HepG2 (cell line): Measurements from ENCODE around the gene BTN1A1. TPM values are rescaled to one million over a fixed set of nuclear protein-coding genes. Genes with fewer than 3 reads are reported as not detected.

Experiments
- CEBPB ChIP-seq: IDR thresholded peaks from 2 replicates; pipeline ENCODE4 v1.6.1; 2011; ENCODE audit warnings: low read depth, low read length, improper control_type of control experiment, borderline replicate concordance
- HOXD1 ChIP-seq: sonication (generic); formaldehyde crosslinking; IDR thresholded peaks from 2 replicates; pipeline ENCODE4 v1.5.0; 2020; ENCODE audit warnings: missing genetic modification reagents
- LCORL ChIP-seq, 2 experiments: fragments of 450-650 bp in 1 of 2; sonication (generic) in 1 of 2; formaldehyde crosslinking in 1 of 2; IDR thresholded peaks; 2 replicates each; pipeline versions ENCODE4 v1.5.0 to v1.6.1; 2017 to 2020; ENCODE audit warnings: antibody characterized with exemption in 1 of 2, missing genetic modification reagents in 1 of 2
- MAZ ChIP-seq, 2 experiments: sonication (generic) in 1 of 2; formaldehyde crosslinking in 1 of 2; IDR thresholded peaks; 2 replicates each; pipeline versions ENCODE4 v1.5.0 to v1.6.1; 2012 to 2020; ENCODE audit warnings: low read depth in 2 of 2, mild to moderate bottlenecking in 2 of 2, borderline replicate concordance in 1 of 2, improper control_type of control experiment in 1 of 2, low read length in 1 of 2, missing genetic modification reagents in 1 of 2, moderate library complexity in 1 of 2
- MTA1 ChIP-seq: sonication (generic); formaldehyde crosslinking; IDR thresholded peaks from 2 replicates; pipeline ENCODE4 v1.4.0; 2020; ENCODE audit warnings: missing genetic modification reagents, mild to moderate bottlenecking, borderline replicate concordance
- RBFOX2 ChIP-seq: fragments of 200-400 bp; formaldehyde crosslinking; IDR thresholded peaks from 2 replicates; pipeline ENCODE4 v1.6.1; 2017; ENCODE audit warnings: low read depth, mild to moderate bottlenecking, low read length
- RCOR2 ChIP-seq: IDR thresholded peaks from 2 replicates; pipeline ENCODE4 v1.6.1; 2016; ENCODE audit warnings: missing biosample characterization, missing genetic modification reagents
- RFXANK ChIP-seq: IDR thresholded peaks from 2 replicates; pipeline ENCODE4 v1.6.1; 2016
- ZIK1 ChIP-seq: sonication (generic); formaldehyde crosslinking; IDR thresholded peaks from 2 replicates; pipeline ENCODE4 v1.5.0; 2020; ENCODE audit warnings: mild to moderate bottlenecking, low read depth, missing genetic modification reagents, borderline replicate concordance
- ZNF124 ChIP-seq: sonication (generic); formaldehyde crosslinking; IDR thresholded peaks from 2 replicates; pipeline ENCODE4 v1.4.0; 2020; ENCODE audit warnings: missing genetic modification reagents
- ZNF264 ChIP-seq: sonication (generic); formaldehyde crosslinking; IDR thresholded peaks from 2 replicates; pipeline ENCODE4 v1.4.0; 2020; ENCODE audit warnings: missing genetic modification reagents
- ZNF570 ChIP-seq: sonication (generic); formaldehyde crosslinking; IDR thresholded peaks from 2 replicates; pipeline ENCODE4 v1.4.0; 2020; ENCODE audit warnings: mild to moderate bottlenecking, missing genetic modification reagents, borderline replicate concordance
- ZNF605 ChIP-seq: sonication (generic); formaldehyde crosslinking; IDR thresholded peaks from 2 replicates; pipeline ENCODE4 v1.8.0; 2022; ENCODE audit warnings: mild to moderate bottlenecking, missing genetic modification reagents
- polyA plus RNA-seq, 8 experiments: library from polyadenylated mRNA; depleted of rRNA in 3 of 8; stranded (reverse) in 7 of 8; unstranded in 1 of 8; fragments of >200 nt; fragmentation: Illumina TruSeq in 4 of 8; extraction: Trizol in 4 of 8; gene quantifications; 2 replicates each; pipeline versions ENCODE4 v1.2.1 to v1.2.3, GENCODE V29; 2011 to 2016; ENCODE audit warnings: low read depth in 4 of 8, missing spikeins in 1 of 8, mixed read lengths in 1 of 8; ENCODE audit not compliant: insufficient read depth in 1 of 8
- total RNA-seq, 5 experiments: library from RNA; depleted of rRNA; stranded (reverse); fragments of >200 nt; fragmentation: Illumina TruSeq; extraction: Trizol; gene quantifications; 2 replicates each; pipeline ENCODE4 v1.2.3, GENCODE V29; 2016; ENCODE audit warnings: low read depth in 1 of 5
- TF ChIP-seq, protein P1 (sequence below): sonication (generic); formaldehyde crosslinking; conservative IDR thresholded peaks from 2 replicates; pipeline ENCODE4 v1.5.0; 2020; ENCODE audit warnings: missing genetic modification reagents
- TF ChIP-seq, protein P2 (sequence below): sonication (generic); formaldehyde crosslinking; IDR thresholded peaks from 2 replicates; pipeline ENCODE4 v1.9.0; 2021; ENCODE audit warnings: missing genetic modification reagents, borderline replicate concordance
- TF ChIP-seq, protein P3 (sequence below): sonication (generic); formaldehyde crosslinking; conservative IDR thresholded peaks from 2 replicates; pipeline ENCODE4 v1.4.0; 2020; ENCODE audit warnings: missing genetic modification reagents
- TF ChIP-seq, protein P4 (sequence below): sonication (generic); formaldehyde crosslinking; conservative IDR thresholded peaks from 2 replicates; pipeline ENCODE4 v1.4.0; 2020; ENCODE audit warnings: mild to moderate bottlenecking, missing genetic modification reagents, moderate library complexity

Gene BTN1A1
- total and polyA plus RNA-seq, 2 of the 13 experiments (the other 11 are each of a cell fraction or from before 2014, with no cell fraction given): 0.04 TPM; not detected in 1

DNA sequence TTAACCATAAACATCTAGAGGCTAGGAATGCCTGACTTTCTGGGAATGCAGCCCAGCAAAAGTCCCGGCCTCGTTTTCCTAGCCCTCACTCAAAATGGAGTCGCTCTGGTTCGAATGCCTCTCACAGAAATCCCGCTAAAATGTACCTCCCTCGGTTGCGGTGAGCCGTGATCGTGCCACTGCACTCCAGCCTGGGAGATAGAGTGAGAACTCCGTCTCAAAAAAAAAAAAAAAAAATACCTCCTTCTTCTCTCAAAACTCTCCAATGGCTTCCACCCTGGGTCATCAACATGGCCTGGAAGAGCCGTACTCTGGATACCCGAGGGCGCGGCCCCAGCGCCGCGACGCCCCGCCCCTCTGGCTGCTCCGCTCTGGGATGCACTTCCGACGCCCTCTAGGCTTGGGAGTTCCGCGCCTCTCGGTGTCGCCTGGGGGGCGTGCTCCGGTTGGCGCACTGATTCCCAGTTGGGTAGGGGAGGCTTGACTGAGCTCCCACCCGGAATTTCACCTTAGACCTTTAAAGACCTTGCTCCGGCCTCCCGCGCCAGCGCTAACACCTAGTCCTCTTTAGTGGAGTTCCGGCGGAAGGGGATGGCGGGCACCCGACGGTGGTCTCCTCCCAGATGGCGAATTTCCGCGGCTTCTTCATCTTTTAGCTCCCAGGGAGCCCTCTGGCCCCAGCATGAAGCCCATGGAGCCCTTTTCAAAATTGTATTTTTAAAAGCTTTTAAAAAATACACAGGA is 50.3 kb downstream of the BTN1A1 start (continued):
- TF ChIP-seq RBFOX2 (peak; percentile 69), CEBPB (no peak), HOXD1 (no peak), ZNF570 (CRISPR knock-in tag) (no peak), ZNF264 (CRISPR knock-in tag) (0 out of 2 replicates have a peak, but pooled peaks have one; percentile 40), MTA1 (CRISPR knock-in tag) (peak; percentile 74; the same call in 1 of the 2 replicates), ZNF605 (CRISPR knock-in tag) (no peak), RCOR2 (CRISPR knock-in tag) (peak; percentile 36; the same call in 1 of the 2 replicates), RFXANK (CRISPR knock-in tag) (peak; percentile 71; the same call in 1 of the 2 replicates), ZIK1 (CRISPR knock-in tag) (no peak), MAZ (IDR thresholded peaks at IDR 0.05; ENCODE audit: borderline replicate concordance, low read depth, low read length) (peak; percentile 61; the same call in 1 of the 2 replicates), MAZ (CRISPR knock-in tag; IDR thresholded peaks at IDR 0.05; ENCODE audit: low read depth) (peak; percentile 72), ZNF124 (CRISPR knock-in tag) (peak; percentile 36; the same call in 1 of the 2 replicates), LCORL (IDR thresholded peaks at IDR 0.05) (no peak), LCORL (CRISPR knock-in tag; IDR thresholded peaks at IDR 0.05) (0 out of 2 replicates have a peak, but pooled peaks have one; percentile 62)
- TF ChIP-seq, protein P1, sequence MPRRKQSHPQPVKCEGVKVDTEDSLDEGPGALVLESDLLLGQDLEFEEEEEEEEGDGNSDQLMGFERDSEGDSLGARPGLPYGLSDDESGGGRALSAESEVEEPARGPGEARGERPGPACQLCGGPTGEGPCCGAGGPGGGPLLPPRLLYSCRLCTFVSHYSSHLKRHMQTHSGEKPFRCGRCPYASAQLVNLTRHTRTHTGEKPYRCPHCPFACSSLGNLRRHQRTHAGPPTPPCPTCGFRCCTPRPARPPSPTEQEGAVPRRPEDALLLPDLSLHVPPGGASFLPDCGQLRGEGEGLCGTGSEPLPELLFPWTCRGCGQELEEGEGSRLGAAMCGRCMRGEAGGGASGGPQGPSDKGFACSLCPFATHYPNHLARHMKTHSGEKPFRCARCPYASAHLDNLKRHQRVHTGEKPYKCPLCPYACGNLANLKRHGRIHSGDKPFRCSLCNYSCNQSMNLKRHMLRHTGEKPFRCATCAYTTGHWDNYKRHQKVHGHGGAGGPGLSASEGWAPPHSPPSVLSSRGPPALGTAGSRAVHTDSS (CRISPR knock-in tag): no peak
- TF ChIP-seq, protein P2, sequence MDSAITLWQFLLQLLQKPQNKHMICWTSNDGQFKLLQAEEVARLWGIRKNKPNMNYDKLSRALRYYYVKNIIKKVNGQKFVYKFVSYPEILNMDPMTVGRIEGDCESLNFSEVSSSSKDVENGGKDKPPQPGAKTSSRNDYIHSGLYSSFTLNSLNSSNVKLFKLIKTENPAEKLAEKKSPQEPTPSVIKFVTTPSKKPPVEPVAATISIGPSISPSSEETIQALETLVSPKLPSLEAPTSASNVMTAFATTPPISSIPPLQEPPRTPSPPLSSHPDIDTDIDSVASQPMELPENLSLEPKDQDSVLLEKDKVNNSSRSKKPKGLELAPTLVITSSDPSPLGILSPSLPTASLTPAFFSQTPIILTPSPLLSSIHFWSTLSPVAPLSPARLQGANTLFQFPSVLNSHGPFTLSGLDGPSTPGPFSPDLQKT (CRISPR knock-in tag): no peak; the same call in 1 of the 2 replicates
- TF ChIP-seq, protein P3, sequence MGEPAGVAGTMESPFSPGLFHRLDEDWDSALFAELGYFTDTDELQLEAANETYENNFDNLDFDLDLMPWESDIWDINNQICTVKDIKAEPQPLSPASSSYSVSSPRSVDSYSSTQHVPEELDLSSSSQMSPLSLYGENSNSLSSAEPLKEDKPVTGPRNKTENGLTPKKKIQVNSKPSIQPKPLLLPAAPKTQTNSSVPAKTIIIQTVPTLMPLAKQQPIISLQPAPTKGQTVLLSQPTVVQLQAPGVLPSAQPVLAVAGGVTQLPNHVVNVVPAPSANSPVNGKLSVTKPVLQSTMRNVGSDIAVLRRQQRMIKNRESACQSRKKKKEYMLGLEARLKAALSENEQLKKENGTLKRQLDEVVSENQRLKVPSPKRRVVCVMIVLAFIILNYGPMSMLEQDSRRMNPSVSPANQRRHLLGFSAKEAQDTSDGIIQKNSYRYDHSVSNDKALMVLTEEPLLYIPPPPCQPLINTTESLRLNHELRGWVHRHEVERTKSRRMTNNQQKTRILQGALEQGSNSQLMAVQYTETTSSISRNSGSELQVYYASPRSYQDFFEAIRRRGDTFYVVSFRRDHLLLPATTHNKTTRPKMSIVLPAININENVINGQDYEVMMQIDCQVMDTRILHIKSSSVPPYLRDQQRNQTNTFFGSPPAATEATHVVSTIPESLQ (CRISPR knock-in tag): no peak
- TF ChIP-seq, protein P4, sequence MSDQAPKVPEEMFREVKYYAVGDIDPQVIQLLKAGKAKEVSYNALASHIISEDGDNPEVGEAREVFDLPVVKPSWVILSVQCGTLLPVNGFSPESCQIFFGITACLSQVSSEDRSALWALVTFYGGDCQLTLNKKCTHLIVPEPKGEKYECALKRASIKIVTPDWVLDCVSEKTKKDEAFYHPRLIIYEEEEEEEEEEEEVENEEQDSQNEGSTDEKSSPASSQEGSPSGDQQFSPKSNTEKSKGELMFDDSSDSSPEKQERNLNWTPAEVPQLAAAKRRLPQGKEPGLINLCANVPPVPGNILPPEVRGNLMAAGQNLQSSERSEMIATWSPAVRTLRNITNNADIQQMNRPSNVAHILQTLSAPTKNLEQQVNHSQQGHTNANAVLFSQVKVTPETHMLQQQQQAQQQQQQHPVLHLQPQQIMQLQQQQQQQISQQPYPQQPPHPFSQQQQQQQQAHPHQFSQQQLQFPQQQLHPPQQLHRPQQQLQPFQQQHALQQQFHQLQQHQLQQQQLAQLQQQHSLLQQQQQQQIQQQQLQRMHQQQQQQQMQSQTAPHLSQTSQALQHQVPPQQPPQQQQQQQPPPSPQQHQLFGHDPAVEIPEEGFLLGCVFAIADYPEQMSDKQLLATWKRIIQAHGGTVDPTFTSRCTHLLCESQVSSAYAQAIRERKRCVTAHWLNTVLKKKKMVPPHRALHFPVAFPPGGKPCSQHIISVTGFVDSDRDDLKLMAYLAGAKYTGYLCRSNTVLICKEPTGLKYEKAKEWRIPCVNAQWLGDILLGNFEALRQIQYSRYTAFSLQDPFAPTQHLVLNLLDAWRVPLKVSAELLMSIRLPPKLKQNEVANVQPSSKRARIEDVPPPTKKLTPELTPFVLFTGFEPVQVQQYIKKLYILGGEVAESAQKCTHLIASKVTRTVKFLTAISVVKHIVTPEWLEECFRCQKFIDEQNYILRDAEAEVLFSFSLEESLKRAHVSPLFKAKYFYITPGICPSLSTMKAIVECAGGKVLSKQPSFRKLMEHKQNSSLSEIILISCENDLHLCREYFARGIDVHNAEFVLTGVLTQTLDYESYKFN: peak; percentile 59
